Renal cortex interstitium (tissue), 15 donors: Measurements from ENCODE around the gene PHC3. TPM values are rescaled to one million over a fixed set of nuclear protein-coding genes. Genes with fewer than 3 reads are reported as not detected.
A peak's percentile ranks its signal among the peaks of the same experiment; 100 is the strongest.
"Not testable (repeated sequence)": the region's sequence is repeated elsewhere in the genome, so short reads cannot be mapped to it uniquely, and the experiment has no call there.

Experiments used
- DNase-seq, 11 donors: peaks; one replicate each; pipeline ENCODE4 v3.0.0-alpha.2; 2013; ENCODE audit warnings: low read depth in 9 of 11, low spot score in 4 of 11; ENCODE audit errors: extremely low read depth in 1 of 11
- long read RNA-seq, 16 experiments: transcript quantifications; one replicate each; lab custom pipeline, GENCODE V29; 2026
- polyA plus RNA-seq, 3 donors: library from polyadenylated mRNA; unstranded; fragments of 120-200 nt; gene quantifications; one replicate each; pipeline ENCODE4 v1.2.1, GENCODE V29; 2013; ENCODE audit not compliant: insufficient read length in 3 of 3

Gene PHC3, protein sequence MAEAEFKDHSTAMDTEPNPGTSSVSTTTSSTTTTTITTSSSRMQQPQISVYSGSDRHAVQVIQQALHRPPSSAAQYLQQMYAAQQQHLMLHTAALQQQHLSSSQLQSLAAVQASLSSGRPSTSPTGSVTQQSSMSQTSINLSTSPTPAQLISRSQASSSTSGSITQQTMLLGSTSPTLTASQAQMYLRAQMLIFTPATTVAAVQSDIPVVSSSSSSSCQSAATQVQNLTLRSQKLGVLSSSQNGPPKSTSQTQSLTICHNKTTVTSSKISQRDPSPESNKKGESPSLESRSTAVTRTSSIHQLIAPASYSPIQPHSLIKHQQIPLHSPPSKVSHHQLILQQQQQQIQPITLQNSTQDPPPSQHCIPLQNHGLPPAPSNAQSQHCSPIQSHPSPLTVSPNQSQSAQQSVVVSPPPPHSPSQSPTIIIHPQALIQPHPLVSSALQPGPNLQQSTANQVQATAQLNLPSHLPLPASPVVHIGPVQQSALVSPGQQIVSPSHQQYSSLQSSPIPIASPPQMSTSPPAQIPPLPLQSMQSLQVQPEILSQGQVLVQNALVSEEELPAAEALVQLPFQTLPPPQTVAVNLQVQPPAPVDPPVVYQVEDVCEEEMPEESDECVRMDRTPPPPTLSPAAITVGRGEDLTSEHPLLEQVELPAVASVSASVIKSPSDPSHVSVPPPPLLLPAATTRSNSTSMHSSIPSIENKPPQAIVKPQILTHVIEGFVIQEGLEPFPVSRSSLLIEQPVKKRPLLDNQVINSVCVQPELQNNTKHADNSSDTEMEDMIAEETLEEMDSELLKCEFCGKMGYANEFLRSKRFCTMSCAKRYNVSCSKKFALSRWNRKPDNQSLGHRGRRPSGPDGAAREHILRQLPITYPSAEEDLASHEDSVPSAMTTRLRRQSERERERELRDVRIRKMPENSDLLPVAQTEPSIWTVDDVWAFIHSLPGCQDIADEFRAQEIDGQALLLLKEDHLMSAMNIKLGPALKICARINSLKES
- 10 to 100 TPM; 22.1 to 35.4 (median 29.4) TPM for polyA plus RNA-seq
- long read RNA-seq, donor 1, partial matches to known transcripts = 76 of 77 reads
- long read RNA-seq, donor 1, other reads (novel, unspliced or antisense) = 0 of 77 reads
- long read RNA-seq, donor 2, partial matches to known transcripts = 0 of 4 reads
- long read RNA-seq, donor 2, other reads (novel, unspliced or antisense) = 0 of 4 reads
- long read RNA-seq, donor 3, partial matches to known transcripts = 0 of 1 reads
- long read RNA-seq, donor 3, other reads (novel, unspliced or antisense) = 0 of 1 reads
- long read RNA-seq, donor 4, partial matches to known transcripts = 0 of 1 reads
- long read RNA-seq, donor 4, other reads (novel, unspliced or antisense) = 0 of 1 reads
- long read RNA-seq, donor 5 = 0 reads
- long read RNA-seq, donor 6, partial matches to known transcripts = 57 of 69 reads
- long read RNA-seq, donor 6, other reads (novel, unspliced or antisense) = 10 of 69 reads
- long read RNA-seq, donor 7 = 0 reads
- long read RNA-seq, donor 8, partial matches to known transcripts = 0 of 4 reads
- long read RNA-seq, donor 8, other reads (novel, unspliced or antisense) = 0 of 4 reads
- long read RNA-seq, donor 9, full-length matches to known transcripts = 2 of 2 reads
- long read RNA-seq, donor 9, partial matches to known transcripts = 0 of 2 reads
- long read RNA-seq, donor 9, other reads (novel, unspliced or antisense) = 0 of 2 reads
- long read RNA-seq, donor 10 = 0 reads
- long read RNA-seq, donor 11, full-length matches to known transcripts = 1 of 1 reads
- long read RNA-seq, donor 11, partial matches to known transcripts = 0 of 1 reads
- long read RNA-seq, donor 11, other reads (novel, unspliced or antisense) = 0 of 1 reads
- long read RNA-seq, donor 12 = 0 reads
- long read RNA-seq, donor 13, partial matches to known transcripts = 0 of 2 reads
- long read RNA-seq, donor 13, other reads (novel, unspliced or antisense) = 0 of 2 reads
- long read RNA-seq, donor 14, partial matches to known transcripts = 0 of 1 reads
- long read RNA-seq, donor 14, other reads (novel, unspliced or antisense) = 0 of 1 reads
- long read RNA-seq, donor 15 = 0 reads
- long read RNA-seq, donor 16, partial matches to known transcripts = 9 of 13 reads
- long read RNA-seq, donor 16, other reads (novel, unspliced or antisense) = 0 of 13 reads

DNA sequence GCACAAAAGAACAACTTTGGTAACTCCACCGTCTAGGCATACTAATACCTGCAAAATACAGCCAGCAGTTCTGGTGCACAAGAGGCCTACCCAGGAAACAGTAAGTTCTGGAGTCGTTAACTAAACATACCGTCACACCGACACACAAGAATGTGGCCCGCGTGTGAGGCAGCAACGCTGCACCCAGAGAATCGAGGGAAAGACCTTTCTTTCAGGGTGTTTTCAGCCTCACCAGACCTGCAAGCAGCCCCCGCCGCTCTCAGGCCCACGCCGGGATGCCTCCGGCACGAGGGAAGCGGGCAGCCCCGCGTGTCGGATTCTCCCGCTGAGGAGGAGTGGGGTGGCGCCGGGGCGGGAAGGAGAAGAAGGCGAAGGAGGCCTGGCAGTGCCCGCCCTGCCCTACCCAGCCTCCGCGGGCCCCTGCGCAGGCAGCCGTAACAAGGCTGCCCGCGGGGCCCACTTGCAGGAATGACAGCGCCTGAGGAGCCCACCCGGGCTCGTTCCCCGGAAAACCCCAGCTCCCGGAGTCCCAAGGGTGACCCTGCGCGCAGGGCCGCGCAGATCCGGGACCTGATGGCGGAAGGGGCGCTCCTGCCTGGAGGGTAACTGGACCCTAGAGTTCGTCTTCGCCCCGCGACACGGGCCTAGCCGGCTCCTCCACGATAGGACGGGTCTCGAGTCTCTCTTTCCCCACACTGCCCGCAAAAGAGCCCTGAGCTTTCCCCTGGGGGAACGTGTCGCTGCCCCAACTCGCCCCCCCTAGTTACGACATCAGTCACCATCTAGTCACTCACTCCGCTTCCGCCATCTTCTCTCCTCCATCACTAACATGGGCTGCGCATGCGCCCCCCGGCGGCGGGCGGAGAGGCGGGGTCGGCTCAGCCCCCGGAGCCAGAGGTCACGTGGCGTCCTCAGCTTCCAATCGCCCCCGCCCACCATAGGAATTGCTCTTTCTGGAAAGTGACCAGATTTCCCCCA lies at the start of gene PHC3:
Gene PHC3 (minus strand): TSS at position 826 of the 978 bp plus-strand sequence. CDS start 18 bp downstream, at position 808.
- DNase-seq = peak in 10 of 11 donors; percentile 87 to 95 (median 90)

DNA sequence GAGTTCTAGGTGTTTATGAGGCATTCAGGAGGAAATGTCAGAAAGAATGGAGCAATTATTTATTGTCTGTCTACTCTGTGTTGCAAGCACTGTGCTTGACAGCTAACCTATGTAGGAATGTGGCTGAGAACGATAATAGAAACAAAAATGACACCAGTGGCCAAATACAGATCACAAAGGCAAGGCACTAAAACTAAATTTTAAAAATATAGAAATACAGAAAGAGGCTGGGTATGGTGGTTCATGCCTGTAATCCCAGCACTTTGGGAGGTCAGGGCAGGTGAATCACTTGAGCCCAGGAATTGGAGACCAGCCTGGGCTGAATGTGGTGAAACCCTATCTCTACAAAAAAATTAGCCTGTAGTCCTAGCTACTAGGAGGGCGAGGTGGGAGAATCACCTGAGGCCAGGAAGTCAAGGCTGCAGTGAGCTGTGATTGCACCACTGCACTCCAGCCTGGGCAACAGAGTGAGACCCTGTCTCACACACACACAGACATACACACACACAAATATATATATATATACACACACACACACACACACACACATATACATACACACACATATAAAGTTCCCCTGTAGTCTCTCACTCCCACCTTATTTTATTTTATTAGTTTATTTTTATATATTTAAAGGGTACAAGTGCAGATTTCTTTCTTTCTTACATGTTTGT lies 46.7 kb upstream of the PHC3 start:
- DNase-seq = no peak

DNA sequence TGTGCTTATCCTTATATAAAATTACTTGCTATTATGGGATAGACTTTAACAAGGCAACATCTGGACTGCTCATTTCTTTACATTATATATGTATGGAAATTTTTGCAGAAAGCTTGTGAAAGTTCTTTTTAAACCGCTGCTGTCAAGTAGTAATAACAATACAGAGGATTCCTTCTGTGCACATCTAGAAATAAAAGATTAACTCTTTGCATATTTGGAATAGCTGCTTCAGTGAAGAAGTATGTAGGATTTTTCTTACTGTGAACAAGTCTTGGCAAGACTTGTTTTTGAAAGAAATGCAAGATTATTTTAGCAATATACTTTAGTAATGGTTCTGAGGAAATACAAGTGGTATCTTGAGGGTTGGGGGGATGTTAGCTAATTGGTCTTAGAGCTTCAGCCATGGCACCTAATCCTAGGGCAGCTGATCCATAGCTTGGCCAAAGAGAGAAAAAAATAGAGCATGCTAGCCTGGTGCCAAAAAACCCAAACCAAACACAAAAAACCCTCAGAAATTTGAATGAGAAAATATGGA lies 45.0 kb upstream of the PHC3 start:
- DNase-seq = no peak

DNA sequence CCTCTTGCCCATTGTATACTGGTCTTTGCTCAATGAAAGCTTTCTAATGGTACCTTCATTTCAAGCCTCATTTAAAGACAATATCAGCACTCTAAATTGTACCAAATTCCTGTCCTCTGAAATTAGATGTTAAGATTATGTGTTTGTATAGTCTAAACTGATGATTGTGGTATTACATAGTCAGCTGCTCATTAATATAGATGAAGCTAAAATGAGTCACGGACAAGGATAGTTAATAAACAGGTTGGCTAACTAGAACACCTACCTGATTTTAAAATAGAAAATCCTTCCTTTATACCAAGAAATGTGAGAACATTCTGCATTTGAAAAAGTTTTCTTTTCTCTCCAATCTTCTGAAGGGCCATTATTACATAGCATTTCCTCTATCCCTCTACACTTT lies 43.6 kb upstream of the PHC3 start:
- DNase-seq = no peak

DNA sequence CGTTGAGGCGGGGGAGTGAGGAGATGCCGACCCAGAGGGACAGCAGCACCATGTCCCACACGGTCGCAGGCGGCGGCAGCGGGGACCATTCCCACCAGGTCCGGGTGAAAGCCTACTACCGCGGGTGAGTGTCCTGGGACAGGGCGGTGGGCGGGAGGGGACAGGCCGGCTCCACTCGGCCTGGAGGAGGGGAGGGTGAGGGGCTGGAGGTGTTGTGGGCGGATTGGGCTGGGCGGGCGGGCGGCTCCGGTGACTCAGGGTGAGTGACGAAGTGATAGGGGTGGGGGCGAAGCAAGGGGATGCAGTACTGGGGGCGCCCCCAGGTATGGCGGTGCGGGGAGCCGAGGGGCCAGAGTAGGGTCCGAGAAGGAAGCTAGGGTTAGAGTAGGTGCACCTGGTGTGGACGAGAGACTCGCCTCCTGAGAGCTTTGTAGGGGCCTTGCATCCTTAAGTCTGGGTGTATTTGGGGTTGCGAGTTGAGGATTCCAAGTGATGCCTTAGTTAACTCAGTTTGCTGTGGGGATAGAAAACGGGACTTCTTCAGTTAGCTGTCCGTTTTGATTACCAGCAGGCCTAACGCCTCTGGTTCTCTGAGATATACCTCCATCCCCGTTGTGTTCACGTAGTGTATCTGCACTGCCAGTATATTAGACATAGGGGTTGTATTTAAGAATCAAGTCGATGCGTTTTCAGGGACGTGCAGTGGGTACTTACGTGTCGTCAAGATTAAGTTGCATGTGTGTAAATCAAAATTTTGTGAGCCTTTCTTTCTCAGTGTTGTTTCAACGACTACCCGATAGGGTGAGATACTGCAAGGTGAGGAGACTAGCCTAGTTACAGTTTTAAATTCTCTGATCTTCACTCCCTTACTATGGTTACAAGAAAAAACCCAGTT lies 41.4 kb upstream of the PHC3 start:
- peak in 7 of 11 donors; percentile 22 to 44 (median 30) for DNase-seq

DNA sequence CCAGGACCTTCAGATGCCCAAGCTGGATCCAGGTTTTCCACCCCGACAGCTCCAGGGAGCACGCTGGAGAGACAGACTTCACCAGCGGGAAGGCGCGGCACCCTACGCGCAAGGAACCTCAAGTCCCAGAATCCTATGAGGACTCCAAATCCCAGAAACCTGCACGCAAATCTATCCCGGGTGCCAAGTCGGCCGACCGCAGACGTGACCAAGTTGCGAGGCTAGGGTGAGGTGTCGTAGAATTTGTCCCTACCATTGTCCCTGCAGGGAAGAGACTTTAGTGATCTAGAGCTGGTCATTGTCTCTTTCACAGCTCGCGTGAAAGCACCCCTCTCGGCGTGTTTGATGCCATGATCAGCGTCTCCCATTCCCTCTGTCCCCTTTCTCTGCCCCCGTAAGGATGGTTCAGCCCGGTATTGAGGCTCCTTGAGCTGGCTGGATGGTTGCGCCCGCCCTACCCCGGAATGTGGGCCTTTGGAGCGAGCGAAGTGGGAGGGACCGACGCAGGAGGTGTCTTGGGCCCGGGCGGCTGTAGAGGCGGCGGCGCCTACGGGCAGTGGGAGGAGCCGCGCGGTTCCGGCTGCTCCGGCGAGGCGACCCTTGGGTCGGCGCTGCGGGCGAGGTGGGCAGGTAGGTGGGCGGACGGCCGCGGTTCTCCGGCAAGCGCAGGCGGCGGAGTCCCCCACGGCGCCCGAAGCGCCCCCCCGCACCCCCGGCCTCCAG lies 40.6 kb upstream of the PHC3 start, which contains the start of gene PRKCI:
Gene PRKCI (plus strand): TSS at position 501 of the 723 bp plus-strand sequence. CDS start 246 bp downstream, outside the sequence.
- peak; percentile 85 to 99 (median 95) for DNase-seq

DNA sequence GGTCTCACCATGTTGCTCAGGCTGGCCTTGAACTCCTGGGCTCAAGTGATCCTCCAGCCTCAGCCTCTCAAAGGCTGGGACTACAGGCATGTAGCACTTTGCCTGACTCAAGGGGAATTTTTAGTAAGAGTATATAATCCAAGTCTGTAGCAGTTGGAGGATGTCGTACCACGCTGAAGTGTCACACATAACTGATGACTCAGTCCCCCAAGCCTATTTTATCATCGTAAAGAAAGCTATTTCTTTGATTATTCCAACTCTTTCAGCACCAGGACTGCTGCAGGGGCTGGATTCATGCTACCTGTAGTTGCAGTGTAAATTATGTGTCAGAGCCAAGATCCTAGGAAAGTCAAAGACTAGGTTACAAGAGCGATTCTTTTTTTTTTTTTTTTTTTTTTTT lies 39.3 kb upstream of the PHC3 start:
- no peak for DNase-seq

DNA sequence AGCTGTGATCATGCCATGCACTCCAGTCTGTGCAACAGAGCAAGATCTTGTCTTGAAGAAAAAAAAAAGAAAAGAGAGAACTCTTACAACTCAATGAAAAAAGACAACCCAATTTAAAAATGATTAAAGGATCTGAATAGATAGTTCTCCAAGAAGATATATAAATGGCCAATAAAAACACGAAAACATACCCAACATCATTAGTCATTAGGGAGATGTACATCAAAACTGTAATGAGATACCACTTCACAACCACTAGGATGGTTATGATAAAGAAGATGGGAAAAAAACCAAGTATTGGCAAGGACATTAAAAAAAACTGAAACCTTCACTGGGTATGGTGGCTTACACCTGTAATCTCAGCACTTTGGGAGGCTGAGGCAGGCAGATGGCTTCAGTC lies 38.3 kb upstream of the PHC3 start:
- DNase-seq = no peak

DNA sequence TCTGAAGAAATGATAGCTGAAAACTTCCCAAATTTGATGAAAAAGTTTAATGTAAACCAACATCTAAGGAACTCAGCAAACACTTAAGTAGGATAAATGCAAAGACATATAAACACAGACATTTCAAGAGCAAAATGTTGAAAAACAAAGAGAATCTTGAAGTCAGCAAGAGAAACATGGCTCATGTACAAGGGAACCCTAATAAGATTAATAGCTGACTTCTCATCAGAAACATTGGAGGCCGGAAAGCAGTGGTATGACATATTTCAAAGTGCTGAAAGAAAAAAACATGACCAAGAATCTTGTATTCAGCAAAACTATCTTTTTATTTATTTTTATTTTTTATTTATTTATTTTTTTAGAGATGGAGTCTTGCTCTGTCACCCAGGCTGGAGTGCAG lies 30.1 kb upstream of the PHC3 start:
- no peak for DNase-seq

DNA sequence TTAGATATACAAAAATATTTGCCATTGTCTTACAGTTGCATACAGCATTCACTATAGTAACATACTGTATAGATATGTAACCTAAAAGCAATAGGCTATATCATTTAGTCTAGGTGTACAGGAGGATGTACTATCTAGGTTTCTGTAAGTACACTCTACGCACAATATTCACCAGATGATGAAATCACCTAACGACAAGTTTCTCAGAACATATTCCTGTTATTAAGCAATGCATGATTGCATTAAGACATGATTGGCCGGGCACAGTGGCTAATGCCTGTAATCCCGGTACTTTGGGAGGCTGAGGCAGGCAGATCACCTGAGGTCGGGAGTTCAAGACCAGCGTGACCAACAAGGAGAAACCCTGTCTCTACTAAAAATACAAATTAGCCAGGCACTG lies 26.2 kb upstream of the PHC3 start:
- DNase-seq = no peak

DNA sequence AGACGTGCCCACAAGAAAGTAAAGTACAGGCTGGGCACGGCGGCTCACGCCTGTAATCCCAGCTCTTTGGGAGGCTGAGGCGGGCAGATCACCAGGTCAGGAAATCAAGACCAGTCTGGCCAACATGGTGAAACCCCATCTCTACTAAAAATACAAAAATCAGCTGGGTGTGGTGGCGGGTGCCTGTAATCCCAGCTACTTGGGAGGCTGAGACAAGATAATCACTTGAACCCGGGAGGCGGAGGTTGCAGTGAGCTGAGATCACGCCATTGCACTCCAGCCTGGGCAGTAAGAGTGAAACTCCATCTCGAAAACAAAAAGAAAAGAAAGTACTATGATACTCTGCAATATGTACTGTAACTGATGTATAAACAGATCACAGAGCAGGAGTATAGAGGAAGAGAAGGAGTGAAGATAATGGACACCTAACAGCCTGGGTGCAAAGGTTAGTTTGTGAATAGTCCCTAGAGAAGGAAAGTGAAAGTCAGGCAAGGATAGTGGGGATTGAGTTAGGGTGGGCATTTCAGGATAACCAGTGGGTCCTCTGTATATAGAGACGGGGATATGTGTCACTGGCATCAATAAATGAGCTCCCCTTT lies 24.7 kb upstream of the PHC3 start:
- DNase-seq = not testable (repeated sequence)

DNA sequence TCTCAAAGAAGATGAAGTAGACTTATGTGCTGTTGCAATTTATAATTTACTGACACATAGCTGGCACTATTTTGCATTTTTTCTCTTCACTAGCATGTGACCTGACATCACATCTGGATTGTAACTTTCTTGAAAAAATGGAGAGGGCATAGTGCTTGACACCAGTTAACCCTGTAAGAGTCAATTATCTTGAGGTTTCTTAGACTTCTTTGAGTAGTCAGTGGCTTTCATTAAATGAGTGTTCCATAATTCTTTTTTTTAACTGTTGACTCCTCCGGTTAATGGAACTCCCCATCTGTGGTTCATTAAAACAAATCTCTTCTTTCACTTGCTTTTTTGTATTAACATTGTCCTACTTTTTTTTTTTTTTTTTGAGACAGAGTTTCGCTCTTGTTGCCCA lies 23.8 kb upstream of the PHC3 start:
- peak in 2 of 11 donors; percentile 13 to 16 for DNase-seq

DNA sequence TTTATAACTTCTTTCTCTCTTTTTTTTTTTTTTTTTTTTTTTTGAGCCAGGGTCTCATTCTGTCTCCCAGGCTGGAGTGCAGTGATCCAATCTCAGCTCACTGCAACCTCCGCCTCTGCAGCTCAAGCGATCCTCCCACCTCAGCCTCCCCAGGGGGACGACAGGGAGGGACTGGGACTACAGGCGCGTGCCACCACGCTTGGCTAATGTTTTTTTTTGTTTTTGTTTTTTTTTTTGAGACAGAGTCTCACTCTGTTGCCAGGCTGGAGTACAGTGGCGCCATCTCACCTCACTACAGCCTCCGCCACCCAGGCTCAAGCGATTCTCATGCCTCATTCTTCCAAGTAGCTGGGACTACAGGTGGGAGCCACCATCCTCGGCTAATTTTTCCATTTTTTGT lies 23.0 kb upstream of the PHC3 start:
- DNase-seq = no peak
